Adrenal gland (tissue), 12 donors: ENCODE results near the gene LPP. TPM values are rescaled to one million over a fixed set of nuclear protein-coding genes. Genes with fewer than 3 reads are reported as not detected.

ENCODE experiments used
- DNase-seq, 7 donors: peaks; one replicate each; pipeline ENCODE4 v3.0.0-alpha.2; 2019 to 2020
- H3K27ac ChIP-seq, 5 donors: fragments of 200-600 bp; sonication (generic) in 4 of 5; 1 replicate in 3 of 5; 2 replicates in 2 of 5; pipeline versions ENCODE4 v1.5.1 to v1.8.0; 2016 to 2020; ENCODE audit warnings: mild to moderate bottlenecking in 1 of 5
- H3K27me3 ChIP-seq: fragments of 200-600 bp; 2 replicates; pipeline ENCODE4 v1.8.0; 2021
- H3K36me3 ChIP-seq, 2 donors: fragments of 200-600 bp; replicated peaks in 1 of 2; 1 replicate in 1 of 2; 2 replicates in 1 of 2; pipeline versions ENCODE4 v1.5.1 to v1.8.0; 2018 to 2022
- H3K4me1 ChIP-seq, 2 donors: fragments of 200-600 bp; replicated peaks in 1 of 2; 1 replicate in 1 of 2; 2 replicates in 1 of 2; pipeline versions ENCODE4 v1.5.1 to v1.8.0; 2018 to 2021
- H3K4me3 ChIP-seq, 4 donors: fragments of 200-600 bp; sonication (generic) in 3 of 4; one replicate each; pipeline ENCODE4 v1.5.1; 2016 to 2018
- H3K9me3 ChIP-seq, 3 donors: fragments of 200-600 bp; sonication (generic) in 1 of 3; replicated peaks in 1 of 3; 1 replicate in 2 of 3; 2 replicates in 1 of 3; pipeline versions ENCODE4 v1.5.1 to v1.8.0; 2016 to 2021
- POLR2A ChIP-seq, 2 donors: fragments of 450-650 bp; IDR thresholded peaks; one replicate each; pipeline ENCODE4 v1.6.1; 2017; ENCODE audit warnings: antibody characterized with exemption in 2 of 2, mild to moderate bottlenecking in 2 of 2, moderate library complexity in 1 of 2
- WGBS, 4 donors: extraction: QIAGEN DNeasy Blood & Tissue Kit in 2 of 4; methylation state at CpG; one replicate each; pipeline versions ENCODE4 v1.1.5 to v1.1.7; 2013 to 2017; 5-methylcytosine and 5-hydroxymethylcytosine counted together
- intact Hi-C, 2 donors: fragments of 100-400 bp; cut with DNase I; formaldehyde crosslinking; loops; one replicate each; pipeline versions ENCODE4 v1.14.1 to v1.15.0; 2022 to 2023
- polyA plus RNA-seq, 3 donors: library from polyadenylated mRNA; stranded (reverse); fragments of 200-250 nt in 2 of 3; fragments of 350-450 nt in 1 of 3; fragmentation: Illumina TruSeq in 1 of 3; extraction: RNeasy Lipid Tissue Mini Kit (QIAGEN cat#74804) in 1 of 3; gene quantifications; one replicate each; pipeline ENCODE4 v1.2.3, GENCODE V29; 2013 to 2014
- total RNA-seq, 9 donors: library from RNA; depleted of rRNA in 4 of 9; stranded (reverse); fragments of >200 nt in 4 of 9; fragments of 120-200 nt in 1 of 9; fragmentation: NEBNext Ultra II Directional in 1 of 9; extraction: Animal tissue kit (Norgen Biotek cat#: 25700) in 1 of 9; gene quantifications; one replicate each; pipeline versions ENCODE4 v1.1.0 to v1.2.4, GENCODE V29; 2013 to 2023
- TF ChIP-seq, protein P1 (sequence below), 6 experiments: fragments of 450-650 bp in 4 of 6; fragments of 200-600 bp in 2 of 6; sonication (generic) in 1 of 6; IDR thresholded peaks; 1 replicate in 5 of 6; 2 replicates in 1 of 6; pipeline versions ENCODE4 v1.5.1 to v1.8.0; 2016 to 2021; ENCODE audit warnings: antibody characterized with exemption in 6 of 6, mild to moderate bottlenecking in 2 of 6, moderate library complexity in 1 of 6
- donor health status: healthy with polysubstance abuse.
- donor health status: Bipolar disorder and iron deficiency.
- donor health status: DM: yes; HTN: yes; CAD: no.
- donor health status: DM: no; HTN: no; CAD: no.
- donor health status: DM: no; HTN: no; CAD: no.
- donor health status: DM: yes; HTN: yes; CAD: no.

The LPP gene
- total and polyA plus RNA-seq, 12 donors, result 7.0 to 170 (median 101) TPM

DNA sequence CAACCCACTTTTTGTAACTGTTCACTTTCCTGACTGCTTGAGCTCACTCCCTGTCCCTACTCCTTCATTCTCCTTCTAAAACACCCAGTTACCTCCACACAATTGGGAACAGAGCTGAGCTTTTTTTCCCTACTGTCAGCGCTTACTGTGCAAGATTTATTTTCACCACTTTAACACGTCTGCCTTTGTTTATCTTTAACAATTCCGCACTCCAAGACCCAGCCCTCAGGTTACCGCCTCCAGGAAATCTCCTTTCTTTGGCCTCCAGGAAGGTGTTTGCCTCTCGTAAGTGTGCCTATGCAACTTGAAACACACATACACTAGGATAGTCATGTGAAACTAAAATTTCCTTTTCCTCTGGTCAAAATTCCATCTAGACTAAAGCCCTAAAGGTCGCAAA lies 745.9 kb downstream of the LPP start:
- Histone ChIP-seq H3K27ac (peak overlapping the region in 2 of 5 donors; percentile 69 to 82), H3K36me3 (no peaks in the 10 kb centered on the region), H3K9me3 (no peaks in the 10 kb centered on the region), H3K27me3 (no peaks in the 10 kb centered on the region), H3K4me3 (no peak overlapping the region), H3K4me1 (peaks cover 6 to 26% of the 10 kb centered on the region in 2 donors)
- WGBS, 4 donors, result 86 to 95% (median 88%) methylated on average over 6 of the region's 6 CpGs
- DNase-seq, result no peak
- TF ChIP-seq, protein P1, sequence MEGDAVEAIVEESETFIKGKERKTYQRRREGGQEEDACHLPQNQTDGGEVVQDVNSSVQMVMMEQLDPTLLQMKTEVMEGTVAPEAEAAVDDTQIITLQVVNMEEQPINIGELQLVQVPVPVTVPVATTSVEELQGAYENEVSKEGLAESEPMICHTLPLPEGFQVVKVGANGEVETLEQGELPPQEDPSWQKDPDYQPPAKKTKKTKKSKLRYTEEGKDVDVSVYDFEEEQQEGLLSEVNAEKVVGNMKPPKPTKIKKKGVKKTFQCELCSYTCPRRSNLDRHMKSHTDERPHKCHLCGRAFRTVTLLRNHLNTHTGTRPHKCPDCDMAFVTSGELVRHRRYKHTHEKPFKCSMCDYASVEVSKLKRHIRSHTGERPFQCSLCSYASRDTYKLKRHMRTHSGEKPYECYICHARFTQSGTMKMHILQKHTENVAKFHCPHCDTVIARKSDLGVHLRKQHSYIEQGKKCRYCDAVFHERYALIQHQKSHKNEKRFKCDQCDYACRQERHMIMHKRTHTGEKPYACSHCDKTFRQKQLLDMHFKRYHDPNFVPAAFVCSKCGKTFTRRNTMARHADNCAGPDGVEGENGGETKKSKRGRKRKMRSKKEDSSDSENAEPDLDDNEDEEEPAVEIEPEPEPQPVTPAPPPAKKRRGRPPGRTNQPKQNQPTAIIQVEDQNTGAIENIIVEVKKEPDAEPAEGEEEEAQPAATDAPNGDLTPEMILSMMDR (IDR thresholded peaks at IDR 0.05), result no peak
- no peak for TF ChIP-seq POLR2A (IDR thresholded peaks at IDR 0.05)
- intact Hi-C loops, result no loop called here

DNA sequence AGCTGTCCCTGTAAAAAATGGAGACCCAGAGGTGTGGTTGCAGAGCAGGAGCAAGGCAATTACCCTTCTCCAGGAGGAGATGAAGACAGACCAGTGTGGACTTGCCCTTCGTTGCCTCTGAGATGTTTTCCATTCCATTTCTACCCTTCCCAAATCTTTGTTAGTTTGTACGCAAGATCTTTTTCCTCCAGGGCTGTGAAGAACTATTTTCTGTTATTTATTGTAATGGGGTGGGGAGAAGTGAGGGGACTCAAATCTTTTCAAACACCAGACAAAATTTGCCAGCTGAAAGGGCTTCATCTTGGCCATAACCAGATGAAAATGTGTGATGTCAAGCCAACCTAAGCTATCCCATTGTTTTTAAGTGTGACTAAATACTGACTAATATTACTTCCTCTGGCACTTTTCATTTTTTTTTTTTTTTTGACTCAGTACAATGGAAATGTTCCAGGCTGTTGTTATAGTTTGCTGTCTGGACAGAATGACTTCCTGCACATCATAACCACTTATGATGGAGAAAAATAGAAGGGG lies 746.5 kb downstream of the LPP start:
- WGBS, 4 donors, result 70 to 92% (median 79%) methylated on average over 2 of the region's 2 CpGs
- DNase-seq, result no peak
- peak overlapping the region in 2 of 5 donors; percentile 69 to 82 for H3K27ac ChIP-seq
- H3K4me1 ChIP-seq, result peaks cover 6 to 26% of the 10 kb centered on the region in 2 donors
- peak overlapping the region in 1 of 4 donors; percentile 30 for H3K4me3 ChIP-seq
- H3K9me3 ChIP-seq, result no peaks in the 10 kb centered on the region
- TF ChIP-seq, protein P1 (IDR thresholded peaks at IDR 0.05), result no peak
- no peak for TF ChIP-seq POLR2A (IDR thresholded peaks at IDR 0.05)
- intact Hi-C loops, result no loop called here
- no peaks in the 10 kb centered on the region for H3K36me3 ChIP-seq
- H3K27me3 ChIP-seq, result no peaks in the 10 kb centered on the region

DNA sequence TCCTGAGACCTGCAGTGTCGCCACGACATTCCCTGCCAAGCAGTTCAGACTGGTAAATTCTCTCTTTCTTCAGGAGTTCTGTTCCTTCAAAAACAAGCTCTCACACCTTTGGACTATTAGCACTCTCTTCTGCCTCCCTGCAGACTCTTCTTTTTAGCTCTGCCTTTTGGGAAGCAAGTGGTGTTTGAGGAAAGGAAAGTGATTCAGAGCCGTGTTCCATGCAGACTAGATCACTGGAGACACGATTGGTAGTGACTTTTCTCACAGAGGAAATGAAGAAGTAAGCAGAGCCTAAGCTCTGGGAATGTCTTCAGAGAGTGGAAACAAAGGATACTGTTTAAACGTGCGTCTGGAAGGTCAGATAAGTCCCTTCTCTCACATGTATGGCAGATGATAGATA lies 747.2 kb downstream of the LPP start:
- WGBS, 4 donors, result 28 to 35% (median 34%) methylated on average over 6 of the region's 6 CpGs
- intact Hi-C loops, result no loop called here
- H3K27ac ChIP-seq, result peak overlapping the region in 3 of 5 donors; percentile 16 to 82 (median 69)
- peak overlapping the region in 1 of 4 donors; percentile 30 for H3K4me3 ChIP-seq
- no peaks in the 10 kb centered on the region for H3K9me3 ChIP-seq
- TF ChIP-seq, protein P1 (IDR thresholded peaks at IDR 0.05), result no peak
- TF ChIP-seq POLR2A (IDR thresholded peaks at IDR 0.05), result no peak
- no peaks in the 10 kb centered on the region for H3K36me3 ChIP-seq
- peaks cover 6 to 26% of the 10 kb centered on the region in 2 donors for H3K4me1 ChIP-seq
- no peaks in the 10 kb centered on the region for H3K27me3 ChIP-seq
- DNase-seq, result no peak

DNA sequence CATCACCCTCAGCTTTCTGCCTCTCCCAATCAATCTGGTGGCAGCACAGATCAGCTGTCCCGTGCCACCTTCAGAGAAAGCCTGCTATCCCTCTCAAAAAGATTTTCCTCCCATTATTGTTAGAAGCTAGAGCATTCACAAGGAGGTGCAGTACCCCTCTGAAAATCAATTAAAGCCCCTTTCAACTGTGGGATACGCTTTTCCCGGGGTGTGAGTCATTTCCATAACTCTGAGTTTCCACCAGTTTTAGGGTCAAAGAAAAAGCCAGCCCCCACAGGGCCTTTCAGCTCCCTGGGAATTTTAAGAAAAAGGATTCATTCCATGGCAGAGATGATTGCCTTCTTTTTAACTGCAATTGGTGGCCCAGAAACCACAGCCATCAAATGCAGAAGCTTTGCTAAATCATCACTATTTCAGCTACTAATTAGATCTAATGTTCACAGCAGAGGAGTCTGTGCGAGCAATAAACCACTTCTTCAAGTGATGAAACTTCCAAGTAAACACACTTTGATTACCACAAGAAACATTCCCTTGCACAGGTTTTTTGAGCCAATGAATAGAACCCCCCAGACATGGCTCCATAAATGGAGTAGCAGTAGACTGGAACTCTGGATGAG lies 747.8 kb downstream of the LPP start:
- WGBS, 4 donors, result 87 to 96% (median 89%) methylated on average over 4 of the region's 4 CpGs
- H3K4me1 ChIP-seq, result peaks cover 6 to 26% of the 10 kb centered on the region in 2 donors

More for the DNA sequence above, 747.8 kb downstream of the LPP start:
- H3K27ac ChIP-seq, result peak overlapping the region in 3 of 5 donors; percentile 16 to 82 (median 69)
- no peaks in the 10 kb centered on the region for H3K36me3 ChIP-seq
- no peaks in the 10 kb centered on the region for H3K9me3 ChIP-seq
- DNase-seq, result no peak
- no peak for TF ChIP-seq POLR2A (IDR thresholded peaks at IDR 0.05)
- TF ChIP-seq, protein P1 (IDR thresholded peaks at IDR 0.05), result no peak
- intact Hi-C loops, result no loop called here
- no peak overlapping the region for H3K4me3 ChIP-seq
- H3K27me3 ChIP-seq, result no peaks in the 10 kb centered on the region
